CD4-positive, alpha-beta T cell treated with Interleukin-12 subunit alpha and Interleukin-12 subunit beta, for 1 hour (primary cell): ENCODE measurements around the gene LRRC31.

ENCODE experiments used
- DNase-seq: peaks from one replicate; pipeline ENCODE4 v3.0.0-alpha.2; 2020

LRRC31 gene

DNA sequence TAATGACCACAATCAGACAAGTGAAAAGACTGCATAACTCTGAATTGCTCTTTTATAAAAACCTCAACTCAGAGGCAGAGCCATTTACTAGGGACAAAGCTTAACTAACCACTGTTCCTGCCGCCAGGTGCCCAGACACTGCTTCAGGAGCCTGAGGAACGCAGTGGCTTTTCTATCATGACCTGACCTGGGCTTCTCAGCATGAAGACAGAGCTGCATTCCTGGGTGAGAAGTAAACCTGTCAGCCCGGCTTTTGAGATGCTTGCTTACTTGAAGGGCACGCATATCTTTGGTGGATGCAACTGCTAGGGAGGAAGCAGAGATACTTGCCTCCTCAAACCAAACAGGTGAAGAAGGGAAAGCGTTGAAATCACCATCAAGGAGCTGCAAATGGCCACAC lies 7.9 kb downstream of the LRRC31 start:
- DNase-seq: no peak

DNA sequence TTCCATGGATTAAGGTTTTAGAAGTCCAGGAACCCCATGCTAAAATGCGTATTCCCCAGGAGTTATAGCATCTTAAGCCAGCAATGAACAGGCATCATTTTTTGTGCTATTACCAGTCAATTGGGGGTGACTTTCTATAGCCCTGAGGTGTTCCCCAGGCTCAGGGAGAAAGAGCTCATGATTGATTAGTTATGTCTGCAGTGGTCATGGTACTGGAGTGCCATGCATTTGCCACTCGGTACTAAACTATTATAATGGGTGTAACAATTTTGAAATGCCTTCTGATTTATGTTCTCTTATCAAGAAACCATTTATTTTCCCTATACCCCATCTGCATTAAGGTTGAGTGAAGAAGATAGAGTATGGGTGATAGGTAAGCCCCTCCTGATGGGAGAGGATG lies 11.9 kb downstream of the LRRC31 start:
- DNase-seq: no peak

DNA sequence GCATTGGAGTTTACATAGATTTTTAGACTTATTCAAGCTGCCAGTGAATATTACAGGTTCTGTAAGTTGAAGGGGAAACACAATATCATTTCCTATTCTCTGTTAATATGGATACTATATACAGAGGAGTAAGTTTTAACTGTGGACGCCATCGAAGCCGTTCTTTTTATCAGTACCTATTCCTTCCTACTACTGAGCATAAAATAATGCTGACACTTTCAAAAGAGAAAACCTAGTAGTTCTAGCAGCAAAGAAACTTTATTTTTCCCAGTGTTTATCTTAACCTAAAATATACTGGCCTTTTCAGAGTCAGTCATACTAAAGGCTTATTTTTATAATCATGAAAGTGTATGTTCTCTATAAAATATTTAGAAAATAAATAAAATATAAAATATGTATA lies 14.2 kb downstream of the LRRC31 start:
- no peak for DNase-seq

DNA sequence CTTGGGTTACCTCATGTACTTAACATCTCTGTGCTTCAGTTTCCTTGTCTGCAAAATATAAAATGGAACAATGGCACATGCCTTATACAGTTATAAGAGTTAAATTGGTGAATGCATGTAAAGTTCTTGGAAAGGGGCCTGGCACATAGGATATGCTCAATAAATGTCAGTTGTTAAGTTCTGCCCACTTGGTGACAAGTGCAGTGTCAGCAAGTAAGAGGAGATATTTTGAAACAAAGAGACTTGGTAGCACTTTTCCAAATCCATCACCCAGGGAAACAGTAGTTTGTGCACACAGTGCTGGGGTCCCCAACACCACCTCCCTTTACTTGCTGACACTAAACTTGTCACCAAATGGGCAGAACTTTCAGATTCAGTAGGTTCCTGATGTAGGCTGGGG lies 19.1 kb downstream of the LRRC31 start:
- no peak for DNase-seq

DNA sequence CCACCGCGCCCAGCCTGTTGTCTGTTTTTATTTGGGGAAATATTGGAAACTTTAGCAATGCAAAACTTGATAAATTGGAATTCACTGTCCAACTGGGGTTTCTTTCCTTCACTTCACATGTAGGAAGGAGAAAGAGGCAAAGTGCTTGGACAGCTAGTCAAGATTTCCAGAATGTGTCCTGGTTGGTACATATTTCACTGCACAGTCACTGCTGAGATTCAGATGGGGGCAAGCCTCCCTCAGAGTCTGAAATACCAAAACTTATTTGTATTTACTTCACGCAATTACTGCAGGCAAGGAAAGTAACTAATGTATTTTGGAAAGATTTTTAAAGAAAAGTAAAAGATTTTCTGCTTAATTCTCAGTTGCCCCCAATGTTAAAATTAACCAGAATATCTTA lies 21.0 kb downstream of the LRRC31 start:
- DNase-seq: no peak

DNA sequence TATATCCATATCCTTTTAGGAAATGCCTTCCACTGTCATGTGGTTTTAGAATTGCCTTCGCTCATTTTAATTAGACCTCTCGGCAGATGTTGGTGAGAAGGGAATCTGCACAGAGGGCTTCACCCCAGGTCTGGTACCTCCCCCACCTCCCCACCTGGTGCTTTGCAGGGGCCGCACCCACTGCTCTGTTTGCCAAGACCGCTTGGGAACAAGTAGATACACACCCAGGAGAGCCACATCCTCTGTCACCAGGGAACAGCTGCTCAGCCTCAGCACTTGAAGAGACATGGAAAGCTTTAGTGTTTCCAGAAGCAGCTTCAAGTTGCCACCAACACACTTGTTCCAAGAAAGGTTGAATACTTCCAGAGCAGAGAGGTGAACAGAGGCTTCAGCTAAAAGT lies 21.8 kb downstream of the LRRC31 start:
- DNase-seq: no peak

DNA sequence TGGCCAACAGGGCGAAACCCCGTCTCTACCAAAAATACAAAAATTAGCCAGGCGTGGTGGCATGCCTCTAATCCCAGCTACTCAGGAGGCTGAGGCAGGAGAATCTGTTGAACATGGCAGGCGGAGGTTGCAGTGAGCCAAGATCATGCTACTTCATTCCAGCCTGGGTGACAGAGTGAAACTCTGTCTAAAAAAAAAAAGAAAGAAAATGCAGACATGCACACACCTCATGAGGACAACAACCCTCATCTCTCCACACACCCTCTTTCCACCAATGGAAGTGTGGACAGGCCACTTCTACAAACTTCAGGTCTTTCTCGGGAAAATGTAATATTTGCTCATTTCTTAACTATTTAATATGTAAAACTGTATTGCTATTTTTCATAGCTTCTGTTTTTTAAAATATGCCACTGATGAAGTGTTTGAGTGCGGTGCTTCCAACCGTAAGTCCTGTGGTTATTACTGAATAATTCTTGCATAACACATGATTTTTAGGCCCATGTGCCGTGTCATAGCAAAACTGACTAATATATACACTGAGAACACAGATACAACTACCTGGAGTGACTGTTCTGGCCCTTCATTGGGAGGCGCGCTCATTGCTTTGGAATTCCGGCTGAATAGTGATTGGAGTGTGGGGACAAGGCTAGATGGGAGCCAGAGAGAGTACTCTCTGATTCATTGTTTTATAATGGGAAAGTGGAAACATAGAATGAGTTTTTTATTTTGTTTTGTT lies 23.1 kb downstream of the LRRC31 start:
- DNase-seq: no peak

DNA sequence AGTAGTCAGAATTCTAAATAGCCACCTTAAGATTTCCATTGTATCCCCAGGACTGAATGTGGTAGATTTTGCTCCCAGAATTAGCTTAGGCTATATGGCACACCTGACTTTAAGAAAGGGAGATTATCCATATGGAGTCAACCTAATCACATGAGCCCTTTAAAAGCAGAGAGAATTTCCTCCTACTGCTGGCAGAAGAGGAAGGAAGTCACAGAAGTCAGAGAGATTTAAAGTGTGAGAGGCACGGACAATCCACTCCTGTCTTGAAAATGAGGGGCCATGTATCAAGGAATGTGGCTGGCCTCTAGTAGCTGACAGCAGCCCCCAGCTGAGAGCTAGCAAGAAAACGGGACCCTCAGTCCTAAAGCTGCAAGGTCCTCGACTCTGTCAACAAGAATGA lies 26.8 kb downstream of the LRRC31 start:
- no peak for DNase-seq

DNA sequence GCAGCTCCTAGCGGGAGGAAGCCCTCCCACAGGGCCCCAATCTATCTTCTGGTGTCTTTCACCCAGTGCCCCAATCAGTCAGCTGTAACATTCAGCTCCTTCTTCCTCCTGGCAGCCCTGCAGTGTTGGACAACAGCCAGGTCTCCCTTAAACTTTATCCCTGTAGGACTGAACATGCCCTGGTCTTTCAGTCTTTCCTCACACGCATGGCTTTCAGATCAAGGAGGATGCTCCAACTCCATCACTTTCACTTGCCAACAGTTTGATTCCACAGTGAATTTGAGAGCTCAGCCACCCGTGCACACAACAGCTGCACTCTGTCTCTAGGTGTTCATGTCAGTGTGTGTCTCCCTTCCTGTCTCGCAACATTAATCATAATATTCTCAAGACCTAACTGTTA lies 28.6 kb downstream of the LRRC31 start:
- no peak for DNase-seq

DNA sequence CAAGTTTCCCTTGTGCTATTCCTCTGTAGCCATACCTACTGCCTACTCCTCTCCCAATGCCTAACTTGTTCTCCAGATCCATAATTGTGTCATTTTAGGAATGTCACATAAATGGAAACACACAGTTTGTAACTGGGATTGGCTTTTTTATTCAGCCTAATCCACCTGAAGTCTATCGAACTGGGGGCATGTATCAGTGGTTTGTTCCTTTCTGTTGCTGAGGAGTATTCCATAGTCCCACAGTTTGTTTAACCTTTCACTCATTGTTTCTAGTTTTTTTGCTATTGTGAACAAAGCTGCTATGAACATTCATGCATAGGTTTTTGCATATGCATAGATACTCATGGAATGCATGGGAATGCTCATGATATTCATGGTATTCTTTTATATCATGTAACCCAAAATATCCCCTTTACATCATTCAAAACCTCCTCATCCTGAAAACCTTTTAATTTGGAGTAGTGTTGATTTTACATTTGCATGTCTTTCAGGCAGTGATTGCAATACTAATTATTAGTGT lies 31.2 kb downstream of the LRRC31 start:
- DNase-seq: no peak

DNA sequence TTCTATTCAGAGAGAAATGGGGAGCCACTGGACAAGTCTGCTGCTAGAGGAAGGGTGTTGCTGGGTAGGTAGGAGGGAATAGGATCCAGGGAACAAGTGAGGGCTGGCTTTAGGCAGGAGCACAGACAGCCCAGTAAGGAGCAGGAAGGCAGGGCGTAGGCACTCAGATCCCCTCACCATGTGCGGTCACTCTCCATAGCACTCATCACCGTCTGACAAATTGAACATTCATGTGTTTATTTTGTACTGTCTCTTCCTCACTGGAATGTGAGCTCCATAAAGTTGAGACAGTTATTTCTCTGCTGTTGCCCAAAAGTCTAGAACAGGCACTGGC lies 32.8 kb downstream of the LRRC31 start:
- DNase-seq: no peak

DNA sequence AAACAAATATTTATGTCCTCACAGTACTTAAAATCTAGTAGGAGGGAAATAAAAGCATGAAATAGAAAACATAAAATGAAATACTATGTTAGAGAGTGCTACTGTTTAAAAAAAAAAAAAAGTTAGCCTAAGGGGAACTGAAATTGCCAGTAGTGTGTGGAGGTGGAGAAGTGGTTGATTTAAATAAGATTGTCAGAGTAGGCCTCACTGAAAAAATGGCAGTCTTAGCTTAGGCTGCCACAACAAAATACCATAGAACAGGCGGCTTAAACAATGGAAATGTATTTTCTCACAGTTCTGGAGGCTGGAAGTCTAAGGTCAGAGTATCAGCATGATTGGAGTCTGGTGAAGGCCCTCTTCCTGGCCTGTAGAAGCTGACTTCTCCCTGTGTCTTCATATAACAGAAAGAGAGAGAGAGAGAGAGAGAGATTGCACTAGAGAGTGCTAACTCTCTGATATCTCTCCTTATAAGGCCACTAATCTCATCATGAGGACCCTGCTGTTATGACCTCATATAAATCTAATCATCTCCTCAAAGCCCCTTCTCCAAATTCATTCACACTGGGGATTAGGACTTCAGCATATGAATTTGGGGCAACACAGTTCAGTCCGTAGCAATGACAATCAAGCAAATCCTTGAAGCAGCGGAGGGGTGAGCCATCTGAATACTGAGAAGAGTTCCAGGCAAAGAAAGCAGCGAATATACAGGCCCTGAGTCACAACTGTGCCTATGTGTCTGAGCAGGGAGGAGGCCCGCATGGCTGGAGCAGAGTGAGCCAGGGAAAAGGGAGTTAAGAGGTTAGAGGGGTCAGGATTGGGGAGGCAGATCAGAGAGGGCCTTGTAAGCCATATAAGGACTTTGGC lies 33.4 kb downstream of the LRRC31 start:
- no peak for DNase-seq

DNA sequence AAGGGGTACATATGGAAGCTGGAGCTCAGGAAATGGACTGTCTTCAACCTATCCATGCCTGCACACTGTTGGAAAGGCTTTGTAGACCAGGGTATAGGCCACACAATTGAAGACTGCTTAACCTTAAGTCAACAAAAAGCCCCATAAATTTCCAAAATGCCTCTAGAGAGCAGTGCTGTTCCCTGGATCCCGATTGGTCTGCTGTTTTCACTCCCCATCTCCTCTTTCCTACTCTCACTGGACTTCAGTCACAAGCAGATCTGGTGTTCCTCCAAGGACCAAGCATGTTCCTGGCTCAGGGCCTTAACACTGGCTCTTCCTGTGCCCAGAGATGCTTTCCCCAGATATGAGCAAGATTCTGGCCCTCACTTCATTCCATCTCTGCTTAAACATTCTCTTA lies 34.2 kb downstream of the LRRC31 start:
- no peak for DNase-seq

DNA sequence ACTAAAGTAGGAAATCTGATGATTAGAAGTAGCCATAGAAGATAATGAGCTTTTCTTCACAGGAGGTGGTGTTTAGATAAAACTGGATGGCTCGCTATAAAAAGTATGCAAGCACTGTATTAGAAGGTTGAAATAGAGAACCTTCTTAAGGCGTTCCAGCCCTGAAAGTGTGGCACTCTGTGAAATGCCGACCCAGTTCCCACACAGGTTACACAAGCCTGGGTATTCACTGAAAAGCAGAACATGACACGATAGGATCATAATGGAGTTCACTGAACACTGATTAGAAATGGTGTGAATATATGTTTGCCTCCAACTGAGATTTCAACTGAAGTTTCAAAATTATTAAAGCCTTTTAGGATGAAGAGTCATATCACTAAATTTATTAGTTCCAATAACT lies 42.0 kb downstream of the LRRC31 start:
- no peak for DNase-seq

DNA sequence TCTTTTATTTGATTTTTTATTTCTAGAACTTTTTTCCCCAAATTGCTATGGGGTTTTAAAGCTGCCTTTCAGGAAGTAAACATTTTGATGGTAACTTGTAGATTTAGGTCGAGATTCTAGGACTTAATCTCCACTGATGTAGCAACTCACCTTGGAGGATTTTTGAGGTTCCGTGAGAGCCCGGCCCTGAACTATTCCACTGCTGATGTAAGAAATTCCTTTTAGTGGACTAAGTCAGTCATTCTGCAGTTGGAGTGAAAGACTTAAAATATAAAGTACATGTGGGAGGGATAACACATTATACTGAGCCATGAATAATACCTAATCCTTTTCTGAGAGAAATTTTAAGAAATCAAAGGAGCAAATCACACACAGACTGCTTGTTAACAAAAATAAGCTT lies 44.4 kb downstream of the LRRC31 start:
- DNase-seq: no peak

DNA sequence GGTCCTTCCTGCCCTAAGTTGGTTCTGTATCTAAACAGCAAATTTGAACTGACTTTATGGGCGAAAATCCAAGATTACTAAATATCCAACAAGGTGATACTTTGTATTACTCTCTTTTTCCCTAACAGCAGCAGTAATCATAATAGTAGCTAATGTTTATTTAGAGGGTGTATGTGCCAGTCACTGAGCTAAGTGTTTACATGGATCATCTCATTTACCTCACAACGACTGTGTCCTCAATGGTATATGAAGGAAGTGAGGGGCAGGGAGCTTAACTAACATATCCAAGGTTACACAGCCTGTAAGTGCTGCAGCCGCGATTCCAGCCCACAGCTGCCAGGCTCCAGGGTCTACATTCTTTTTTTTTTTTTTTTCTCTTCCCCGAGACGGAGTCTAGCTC lies 46.8 kb downstream of the LRRC31 start:
- DNase-seq: no peak

DNA sequence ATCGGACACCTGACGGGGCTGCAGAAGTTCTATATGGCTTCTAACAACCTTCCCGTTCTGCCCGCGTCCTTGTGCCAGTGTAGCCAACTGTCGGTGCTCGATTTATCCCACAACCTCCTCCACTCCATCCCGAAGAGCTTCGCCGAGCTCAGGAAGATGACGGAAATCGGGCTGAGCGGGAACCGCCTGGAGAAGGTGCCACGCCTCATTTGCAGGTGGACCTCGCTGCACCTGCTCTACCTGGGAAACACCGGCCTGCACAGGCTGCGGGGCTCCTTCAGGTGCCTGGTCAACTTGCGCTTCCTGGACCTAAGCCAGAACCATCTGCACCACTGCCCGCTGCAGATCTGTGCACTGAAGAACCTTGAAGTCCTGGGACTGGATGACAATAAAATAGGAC lies 47.2 kb downstream of the LRRC31 start:
- DNase-seq: no peak

DNA sequence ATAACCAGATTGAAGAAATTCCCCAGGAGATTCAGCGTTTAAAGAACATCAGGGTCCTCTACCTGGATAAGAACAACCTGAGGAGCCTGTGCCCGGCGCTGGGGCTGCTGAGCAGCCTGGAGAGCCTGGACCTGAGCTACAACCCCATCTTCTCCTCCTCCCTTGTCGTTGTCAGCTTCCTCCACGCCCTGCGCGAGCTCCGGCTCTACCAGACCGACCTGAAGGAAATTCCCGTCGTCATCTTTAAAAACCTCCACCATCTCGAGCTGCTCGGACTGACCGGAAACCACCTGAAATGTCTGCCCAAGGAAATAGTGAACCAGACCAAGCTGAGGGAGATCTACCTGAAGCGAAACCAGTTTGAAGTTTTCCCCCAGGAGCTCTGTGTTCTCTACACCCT lies 47.6 kb downstream of the LRRC31 start:
- DNase-seq: no peak

DNA sequence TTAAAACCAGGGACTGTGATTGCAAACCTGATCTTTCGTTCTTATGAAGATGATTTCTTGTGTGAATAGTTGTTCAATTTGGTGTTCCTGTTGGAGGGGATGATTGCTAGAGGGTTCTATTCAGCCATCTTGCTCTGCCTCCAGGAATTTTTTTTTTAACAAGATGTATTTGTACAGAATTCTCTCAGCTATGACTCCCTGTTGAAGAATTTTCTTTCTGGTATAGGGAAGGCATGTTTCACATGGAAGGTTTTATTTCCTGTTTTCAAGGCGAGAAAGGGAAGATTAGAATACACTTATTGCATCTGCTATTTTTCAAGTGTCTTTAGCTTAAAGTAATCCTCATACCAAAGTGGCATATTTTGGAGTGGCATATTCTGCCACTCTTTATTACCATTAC lies 51.4 kb downstream of the LRRC31 start:
- no peak for DNase-seq

DNA sequence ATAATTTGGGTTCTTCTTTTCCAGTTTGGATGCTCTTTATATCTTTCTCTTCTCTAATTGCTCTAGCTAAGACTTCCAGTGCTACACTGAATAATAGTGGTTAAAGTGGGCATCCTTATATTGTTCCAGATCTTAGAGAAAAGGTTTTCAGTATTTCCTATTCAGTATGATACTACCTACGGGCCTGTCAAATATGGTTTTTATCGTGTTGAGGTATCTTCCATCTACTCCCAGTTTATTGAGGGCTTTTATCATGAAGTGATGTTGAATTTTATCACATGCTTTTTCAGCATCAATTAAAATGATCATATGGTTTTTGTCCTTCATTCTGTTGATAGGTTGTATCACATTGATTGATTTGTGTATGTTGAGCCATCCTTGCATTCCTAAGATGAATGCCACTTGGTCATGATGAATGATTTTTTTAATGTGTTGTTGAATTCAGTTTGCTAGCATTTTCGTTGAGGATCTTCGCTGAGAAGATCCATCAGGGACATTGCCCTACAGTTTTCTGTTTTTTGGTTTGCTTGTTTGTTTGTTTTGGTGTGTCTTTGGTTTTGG lies 54.1 kb downstream of the LRRC31 start:
- DNase-seq: no peak

DNA sequence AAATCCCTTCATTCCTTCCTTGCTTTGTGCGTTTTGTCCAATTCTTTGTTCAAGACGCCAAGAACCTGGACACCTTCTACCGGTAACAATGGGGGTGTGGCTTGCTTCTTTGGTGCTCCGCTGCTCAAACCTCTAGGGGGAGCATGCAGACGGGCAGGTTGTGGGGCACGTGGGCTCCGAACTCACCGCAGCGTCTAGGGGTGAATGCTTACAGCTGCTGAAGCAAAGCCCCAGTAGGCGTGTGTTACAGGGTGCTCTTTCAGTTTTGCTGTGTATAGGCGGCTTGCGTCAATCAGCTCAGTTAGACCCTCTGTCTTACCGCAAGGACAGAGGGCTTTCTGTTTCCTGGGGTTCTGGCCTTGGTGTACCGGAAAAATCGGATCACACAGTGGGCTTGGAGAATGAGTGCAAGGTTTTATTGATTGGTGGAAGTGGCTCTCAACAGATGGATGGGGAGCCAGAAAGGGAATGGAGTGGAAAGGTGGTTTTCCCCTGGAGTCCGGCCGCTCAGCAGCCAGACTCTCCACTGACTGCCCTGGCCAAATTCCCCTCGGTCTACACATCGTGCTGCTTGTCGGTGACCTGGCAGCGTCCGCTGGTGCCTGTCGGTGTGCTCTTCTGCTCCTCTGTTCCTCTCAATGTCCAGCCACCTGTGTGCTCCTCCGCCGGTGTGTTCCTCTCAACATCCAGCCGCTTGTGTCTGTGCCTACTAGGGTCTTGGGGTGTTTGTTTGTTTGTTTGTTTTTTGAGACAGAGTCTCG lies 55.8 kb downstream of the LRRC31 start:
- peak; percentile 81 for DNase-seq

DNA sequence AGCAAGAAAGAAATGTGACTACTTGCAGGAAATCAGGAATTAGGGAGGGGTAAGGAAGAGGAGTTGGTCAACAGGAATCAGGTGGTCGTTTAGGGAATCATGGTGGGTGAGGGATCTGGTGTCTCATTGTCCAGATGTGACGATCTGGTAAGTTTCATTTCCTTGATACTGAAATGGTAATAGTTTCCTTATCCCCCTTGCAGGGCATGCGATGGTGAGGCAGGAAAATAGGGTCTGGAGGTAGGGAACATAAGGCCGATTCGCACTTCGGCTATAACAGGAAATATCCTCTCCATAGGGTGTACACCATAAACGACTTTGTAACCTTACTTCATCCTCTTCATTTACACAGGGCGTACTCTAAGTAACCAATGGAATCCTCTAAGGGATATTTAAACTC lies 56.5 kb downstream of the LRRC31 start:
- no peak for DNase-seq
